AG04449 (cell line): ENCODE measurements around the gene HACD1.
"Not testable (repeated sequence)": the region's sequence is repeated elsewhere in the genome, so short reads cannot be mapped to it uniquely, and the experiment has no call there.

Source experiments
- CTCF ChIA-PET: fragments of 350-600 bp; formaldehyde crosslinking; extraction: SDS; loops from one replicate; lab custom pipeline; 2021; ENCODE audit warnings: antibody characterized with exemption; lab: Yijun Ruan, JAX
- POLR2A ChIA-PET: fragments of 400-600, 350-600 bp; formaldehyde crosslinking; extraction: SDS; loops from one replicate; lab custom pipeline; 2020; ENCODE audit warnings: antibody characterized with exemption, inconsistent platforms; lab: Yijun Ruan, JAX
- DNase-seq: peaks from one replicate; pipeline ENCODE4 v3.0.0-alpha.2; 2010; ENCODE audit warnings: low read depth, low spot score
- H3K4me3 ChIP-seq: 2 replicates; pipeline ENCODE4 v1.5.1; 2011; ENCODE audit warnings: low read depth, mild to moderate bottlenecking, control low read depth, low read length
- CTCF ChIP-seq: IDR thresholded peaks from one replicate; pipeline ENCODE4 v1.5.1; 2011; ENCODE audit warnings: mild to moderate bottlenecking, moderate library complexity, low read length, control low read depth, inconsistent platforms; ENCODE audit not compliant: insufficient read depth; ENCODE audit errors: missing control alignments

The HACD1 gene

GRCh38 chr10:17637869-17638268 is 20.7 kb upstream of the HACD1 start:
- TF ChIP-seq CTCF, result no peak
- H3K4me3 ChIP-seq, result no peak overlapping the region
- CTCF ChIA-PET, result no interaction called here
- no peak for DNase-seq
- POLR2A ChIA-PET, result no interaction called here

GRCh38 chr10:17633353-17633752 is 16.2 kb upstream of the HACD1 start:
- H3K4me3 ChIP-seq, result no peak overlapping the region
- ChIA-PET CTCF (interaction anchor here (1.2 to 1.7 kb wide), 3 partner anchors 10 to 104 kb away, joined by 3 to 6 read pairs (median 4); partner anchors contain the start of gene STAM), POLR2A (interaction anchor here (1.9 kb wide), 1 partner anchor 10 kb away, joined by 4 read pairs; the partner anchor contains the start of gene STAM)
- DNase-seq, result no peak
- no peak for TF ChIP-seq CTCF

GRCh38 chr10:17632590-17632989 is 15.4 kb upstream of the HACD1 start:
- ChIA-PET CTCF (interaction anchor here (1.5 to 1.7 kb wide), 2 partner anchors 11 to 104 kb away, joined by 4 to 6 read pairs; partner anchors contain the start of gene STAM), POLR2A (interaction anchor here (1.9 kb wide), 1 partner anchor 11 kb away, joined by 4 read pairs; the partner anchor contains the start of gene STAM)

GRCh38 chr10:17626656-17627055 is 9.5 kb upstream of the HACD1 start:
- no peak for DNase-seq
- TF ChIP-seq CTCF, result no peak
- H3K4me3 ChIP-seq, result no peak overlapping the region
- CTCF ChIA-PET, result no interaction called here
- POLR2A ChIA-PET, result no interaction called here

More at GRCh38 chr10:17632590-17632989, 15.4 kb upstream of the HACD1 start:
- not testable (repeated sequence) for H3K4me3 ChIP-seq, DNase-seq

- no peak for DNase-seq
- ChIA-PET CTCF (interaction anchor here (0.7 kb wide), 1 partner anchor 220 kb away, joined by 4 read pairs; no protein-coding TSS in a partner anchor), POLR2A (interaction anchor here (0.6 kb wide), 1 partner anchor 18 kb away, joined by 4 read pairs; no protein-coding TSS in a partner anchor)
These were observed 7.8 kb upstream of the HACD1 start for GRCh38 chr10:17624996-17625395.

DNA sequence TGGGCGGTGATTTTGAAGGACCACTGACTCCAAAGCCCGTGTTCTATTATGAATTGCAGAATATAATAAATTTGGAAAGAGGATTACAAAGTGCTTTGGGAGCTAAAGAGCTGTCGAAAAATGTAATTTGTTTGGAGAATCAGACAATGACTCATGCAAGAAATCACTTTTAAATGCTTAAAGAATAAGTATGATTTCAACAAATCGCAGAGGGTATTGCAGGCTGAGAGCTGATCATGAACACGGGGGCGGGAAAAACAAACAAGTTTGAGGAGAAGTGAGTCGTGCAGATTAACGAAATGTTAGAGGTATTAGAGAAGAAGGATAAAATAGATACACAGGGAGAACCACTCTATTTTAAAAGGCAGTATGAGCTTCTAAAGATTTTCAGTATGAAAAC is 4.9 kb upstream of the HACD1 start:
- ChIA-PET CTCF (interaction anchor here (1.2 to 2.3 kb wide), 6 partner anchors 16 to 222 kb away, joined by 3 to 8 read pairs (median 4); no protein-coding TSS in a partner anchor), POLR2A (interaction anchor here (2.2 kb wide), 1 partner anchor 22 kb away, joined by 10 read pairs; the partner anchor contains the start of gene STAM)
- TF ChIP-seq CTCF, result no peak
- no peak overlapping the region for H3K4me3 ChIP-seq
- DNase-seq, result no peak

More at GRCh38 chr10:17624996-17625395, 7.8 kb upstream of the HACD1 start:
- H3K4me3 ChIP-seq, result no peak overlapping the region
- TF ChIP-seq CTCF, result no peak
